PC-9 (cell line): Measurements from ENCODE around the gene SORCS2. TPM values are rescaled to one million over a fixed set of nuclear protein-coding genes. Genes with fewer than 3 reads are reported as not detected.

Source experiments
- BruUV-seq: library from RNA; stranded (reverse); fragments of 400-500 nt; replicated peaks from 2 replicates; lab custom pipeline; 2021; lab: Mats Ljungman, UMichigan
- CTCF ChIA-PET: fragments of 300-600 bp; sonication (Branson Sonifier 250); formaldehyde crosslinking; loops from one replicate; lab custom pipeline; 2022; ENCODE audit warnings: antibody characterized with exemption; lab: Charles Lee
- POLR2A ChIA-PET: fragments of 300-600 bp; sonication (Branson Sonifier 250); formaldehyde crosslinking; loops from one replicate; lab custom pipeline; 2022; ENCODE audit warnings: antibody characterized with exemption; ENCODE audit not compliant: unreplicated experiment; lab: Charles Lee
- DNase-seq, 2 experiments: peaks; one replicate each; pipeline versions ENCODE4 v3.0.0 to v3.0.0-alpha.2; 2015 to 2022; ENCODE audit warnings: mixed read lengths in 1 of 2
- H2AFZ ChIP-seq: fragments of 200-600 bp; sonication (generic); 2 replicates; pipeline ENCODE4 v1.8.1; 2017; ENCODE audit warnings: antibody characterized with exemption
- H3F3A ChIP-seq: fragments of 200-600 bp; sonication (generic); 2 replicates; pipeline ENCODE4 v1.8.1; 2017; ENCODE audit warnings: antibody characterized with exemption, mild to moderate bottlenecking, low read depth; ENCODE audit not compliant: insufficient read depth
- H3K27ac ChIP-seq: fragments of 200-600 bp; sonication (generic); 2 replicates; pipeline ENCODE4 v1.6.1; 2016; ENCODE audit warnings: mixed run types
- H3K27me3 ChIP-seq: fragments of 200-600 bp; sonication (generic); 2 replicates; pipeline ENCODE4 v1.6.1; 2016; ENCODE audit warnings: low read depth, mixed run types; ENCODE audit not compliant: insufficient read depth
- H3K36me3 ChIP-seq: fragments of 200-600 bp; sonication (generic); 2 replicates; pipeline ENCODE4 v1.6.1; 2016; ENCODE audit warnings: low read depth, mixed run types
- H3K4me1 ChIP-seq: fragments of 200-600 bp; sonication (generic); replicated peaks from 2 replicates; pipeline ENCODE4 v1.6.1; 2016; ENCODE audit warnings: mixed run types; ENCODE audit not compliant: insufficient read depth
- H3K4me2 ChIP-seq: fragments of 200-600 bp; sonication (generic); 2 replicates; pipeline ENCODE4 v1.6.1; 2017; ENCODE audit warnings: mixed run types
- H3K4me3 ChIP-seq: fragments of 200-600 bp; sonication (generic); 2 replicates; pipeline ENCODE4 v1.6.1; 2016; ENCODE audit warnings: mixed run types
- H3K79me2 ChIP-seq: fragments of 200-600 bp; sonication (generic); 2 replicates; pipeline ENCODE4 v1.6.1; 2017; ENCODE audit warnings: low read depth, mixed run types
- H3K9me2 ChIP-seq: fragments of 200-600 bp; sonication (generic); 2 replicates; pipeline ENCODE4 v1.8.1; 2017; ENCODE audit warnings: mild to moderate bottlenecking; ENCODE audit not compliant: insufficient read depth
- H3K9me3 ChIP-seq: fragments of 200-600 bp; sonication (generic); 2 replicates; pipeline ENCODE4 v1.8.1; 2016; ENCODE audit warnings: low read depth; ENCODE audit not compliant: insufficient read depth
- H4K20me1 ChIP-seq: fragments of 200-600 bp; sonication (generic); 2 replicates; pipeline ENCODE4 v1.8.1; 2017; ENCODE audit not compliant: insufficient read depth
- CTCF ChIP-seq: fragments of 200-600 bp; sonication (generic); conservative IDR thresholded peaks from 2 replicates; pipeline ENCODE4 v1.6.1; 2017; ENCODE audit warnings: mixed run types, antibody characterized with exemption, mild to moderate bottlenecking, moderate library complexity
- EZH2 ChIP-seq: fragments of 200-600 bp; sonication (generic); IDR thresholded peaks from 2 replicates; pipeline ENCODE4 v1.8.0; 2017; ENCODE audit warnings: antibody characterized with exemption, low read depth
- intact Hi-C: fragments of 100-400 bp; cut with micrococcal nuclease; formaldehyde crosslinking; loops from one replicate; pipeline ENCODE4 v1.10.0; 2022; ENCODE audit not compliant: unreplicated experiment
- total RNA-seq: library from RNA; stranded (reverse); gene quantifications from 2 replicates; pipeline ENCODE4 v1.2.3, GENCODE V29; 2021

SORCS2 gene
- total RNA-seq, 1 experiment from 2014 or later: 25.8 TPM

- DNase-seq: no peak
Observed at GRCh38 chr4:7154351-7154981, 37.9 kb upstream of the SORCS2 start.

GRCh38 chr4:7155590-7156071 lies 36.7 kb upstream of the SORCS2 start:
- H3F3A ChIP-seq: no peaks in the 10 kb centered on the region
- no peak overlapping the region for H3K27ac ChIP-seq
- peaks cover 32% of the 10 kb centered on the region for H3K27me3 ChIP-seq
- H3K36me3 ChIP-seq: no peaks in the 10 kb centered on the region
- no peak overlapping the region for H3K4me3 ChIP-seq
- CTCF ChIA-PET: no interaction called here
- no peaks in the 10 kb centered on the region for H3K79me2 ChIP-seq
- BruUV-seq: no TSS peak
- intact Hi-C loops: no loop called here
- no peak overlapping the region for H2AFZ ChIP-seq
- H3K4me1 ChIP-seq: no peaks in the 10 kb centered on the region
- H3K4me2 ChIP-seq: no peak overlapping the region
- POLR2A ChIA-PET: no interaction called here
- no peaks in the 10 kb centered on the region for H3K9me3 ChIP-seq
- TF ChIP-seq EZH2 (no peak), CTCF (no peak)
- H4K20me1 ChIP-seq: no peaks in the 10 kb centered on the region
- peak in 1 of 2 experiments; percentile 25 for DNase-seq
- H3K9me2 ChIP-seq: no peaks in the 10 kb centered on the region

More at GRCh38 chr4:7154351-7154981, 37.9 kb upstream of the SORCS2 start:
- Histone ChIP-seq H3K79me2 (no peaks in the 10 kb centered on the region), H3K27ac (no peak overlapping the region), H3K9me2 (no peaks in the 10 kb centered on the region), H3K9me3 (no peaks in the 10 kb centered on the region), H3K4me3 (no peak overlapping the region), H3K27me3 (peaks cover 32% of the 10 kb centered on the region), H3K4me2 (no peak overlapping the region), H3K36me3 (no peaks in the 10 kb centered on the region), H3K4me1 (no peaks in the 10 kb centered on the region), H4K20me1 (no peaks in the 10 kb centered on the region), H2AFZ (no peak overlapping the region), H3F3A (no peaks in the 10 kb centered on the region)
- BruUV-seq: no TSS peak
- POLR2A ChIA-PET: no interaction called here
- intact Hi-C loops: no loop called here
- no peak for TF ChIP-seq CTCF
- no peak for TF ChIP-seq EZH2
- CTCF ChIA-PET: no interaction called here

GRCh38 chr4:7156328-7156727 lies 36.0 kb upstream of the SORCS2 start:
- Histone ChIP-seq H3K4me3 (no peak overlapping the region), H4K20me1 (no peaks in the 10 kb centered on the region), H3K27me3 (peaks cover 29% of the 10 kb centered on the region), H3K9me2 (no peaks in the 10 kb centered on the region), H3K9me3 (no peaks in the 10 kb centered on the region), H3K4me1 (no peaks in the 10 kb centered on the region), H3K4me2 (no peak overlapping the region), H3K36me3 (no peaks in the 10 kb centered on the region), H3K79me2 (no peaks in the 10 kb centered on the region), H2AFZ (no peak overlapping the region), H3F3A (no peaks in the 10 kb centered on the region), H3K27ac (no peak overlapping the region)
- POLR2A ChIA-PET: no interaction called here
- intact Hi-C loops: no loop called here
- CTCF ChIA-PET: no interaction called here
- DNase-seq: no peak
- TF ChIP-seq CTCF (no peak), EZH2 (no peak)
- BruUV-seq: no TSS peak
